HG02943 (cell line): ENCODE results near the gene CCSER2.
"Not testable (repeated sequence)": the region's sequence is repeated elsewhere in the genome, so short reads cannot be mapped to it uniquely, and the experiment has no call there.

Source experiments
- ATAC-seq: cut with Tn5 transposase; IDR thresholded peaks from one replicate; pipeline ENCODE4 v1.9.1; 2021; ENCODE audit warnings: mild to moderate bottlenecking, low read depth, moderate library complexity; ENCODE audit not compliant: unreplicated experiment

Gene CCSER2

GRCh38 chr10:84342584-84342983 lies 14.2 kb downstream of the CCSER2 start:
- no peak for ATAC-seq

- no peak for ATAC-seq
These were observed 15.4 kb downstream of the CCSER2 start for GRCh38 chr10:84343831-84344230.

GRCh38 chr10:84344526-84344925 lies 16.1 kb downstream of the CCSER2 start:
- ATAC-seq = no peak

GRCh38 chr10:84347575-84348002 lies 19.2 kb downstream of the CCSER2 start:
- ATAC-seq = not testable (repeated sequence)

GRCh38 chr10:84348447-84348846 lies 20.1 kb downstream of the CCSER2 start:
- no peak for ATAC-seq

- no peak for ATAC-seq
These were observed 20.5 kb downstream of the CCSER2 start for GRCh38 chr10:84348860-84349259.

- peak; percentile 96 for ATAC-seq
These were observed 24.0 kb downstream of the CCSER2 start for GRCh38 chr10:84352251-84352842.

GRCh38 chr10:84353052-84353803 lies 24.8 kb downstream of the CCSER2 start:
- ATAC-seq = no peak

GRCh38 chr10:84354623-84355022 lies 26.2 kb downstream of the CCSER2 start:
- no peak for ATAC-seq

- no peak for ATAC-seq
These were observed 26.7 kb downstream of the CCSER2 start for GRCh38 chr10:84355106-84355505.

GRCh38 chr10:84356928-84357327 lies 28.5 kb downstream of the CCSER2 start:
- ATAC-seq = no peak

- ATAC-seq = no peak
These were observed 30.4 kb downstream of the CCSER2 start for GRCh38 chr10:84358743-84359142.

GRCh38 chr10:84360637-84361365 lies 32.4 kb downstream of the CCSER2 start:
- ATAC-seq = no peak

- ATAC-seq = no peak
These were observed 37.0 kb downstream of the CCSER2 start for GRCh38 chr10:84365335-84365881.

- ATAC-seq = no peak
These were observed 37.7 kb downstream of the CCSER2 start for GRCh38 chr10:84366041-84366440.

- ATAC-seq = no peak
These were observed 38.9 kb downstream of the CCSER2 start for GRCh38 chr10:84367256-84367655.

- ATAC-seq = no peak
These were observed 40.4 kb downstream of the CCSER2 start for GRCh38 chr10:84368828-84369227.

- ATAC-seq = no peak
These were observed 41.9 kb downstream of the CCSER2 start for GRCh38 chr10:84370283-84370682.

- no peak for ATAC-seq
These were observed 43.6 kb downstream of the CCSER2 start for GRCh38 chr10:84371944-84372343.

GRCh38 chr10:84373000-84373399 lies 44.6 kb downstream of the CCSER2 start:
- ATAC-seq = no peak

GRCh38 chr10:84374455-84374854 lies 46.1 kb downstream of the CCSER2 start:
- ATAC-seq = no peak
